Measurements from ENCODE around the gene MOB1A.

DNA sequence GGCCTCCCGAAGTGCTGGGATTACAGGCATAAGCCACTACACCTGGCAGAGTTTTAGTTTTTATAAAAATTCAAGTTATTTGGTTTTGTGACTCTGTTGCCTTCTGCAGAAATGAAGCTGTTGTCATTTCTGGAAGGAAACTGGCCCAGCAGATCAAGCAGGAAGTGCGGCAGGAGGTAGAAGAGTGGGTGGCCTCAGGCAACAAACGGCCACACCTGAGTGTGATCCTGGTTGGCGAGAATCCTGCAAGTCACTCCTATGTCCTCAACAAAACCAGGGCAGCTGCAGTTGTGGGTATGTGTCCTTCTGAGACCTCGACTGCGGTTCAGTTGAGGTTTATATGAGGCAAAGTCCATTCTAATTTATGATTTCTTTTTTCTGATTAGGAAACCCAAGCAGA is 26.9 kb upstream of the MOB1A start:
- TF ChIP-seq EZH2 (IDR thresholded peaks at IDR 0.05; ENCODE audit: borderline replicate concordance, insufficient read depth, low read length, poor library complexity, severe bottlenecking): no peak
- TF ChIP-seq, protein P1, sequence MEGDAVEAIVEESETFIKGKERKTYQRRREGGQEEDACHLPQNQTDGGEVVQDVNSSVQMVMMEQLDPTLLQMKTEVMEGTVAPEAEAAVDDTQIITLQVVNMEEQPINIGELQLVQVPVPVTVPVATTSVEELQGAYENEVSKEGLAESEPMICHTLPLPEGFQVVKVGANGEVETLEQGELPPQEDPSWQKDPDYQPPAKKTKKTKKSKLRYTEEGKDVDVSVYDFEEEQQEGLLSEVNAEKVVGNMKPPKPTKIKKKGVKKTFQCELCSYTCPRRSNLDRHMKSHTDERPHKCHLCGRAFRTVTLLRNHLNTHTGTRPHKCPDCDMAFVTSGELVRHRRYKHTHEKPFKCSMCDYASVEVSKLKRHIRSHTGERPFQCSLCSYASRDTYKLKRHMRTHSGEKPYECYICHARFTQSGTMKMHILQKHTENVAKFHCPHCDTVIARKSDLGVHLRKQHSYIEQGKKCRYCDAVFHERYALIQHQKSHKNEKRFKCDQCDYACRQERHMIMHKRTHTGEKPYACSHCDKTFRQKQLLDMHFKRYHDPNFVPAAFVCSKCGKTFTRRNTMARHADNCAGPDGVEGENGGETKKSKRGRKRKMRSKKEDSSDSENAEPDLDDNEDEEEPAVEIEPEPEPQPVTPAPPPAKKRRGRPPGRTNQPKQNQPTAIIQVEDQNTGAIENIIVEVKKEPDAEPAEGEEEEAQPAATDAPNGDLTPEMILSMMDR (IDR thresholded peaks at IDR 0.05; ENCODE audit: poor library complexity, severe bottlenecking): no peak
- no peak for TF ChIP-seq EP300 (conservative IDR thresholded peaks at IDR 0.05; ENCODE audit: poor library complexity, severe bottlenecking)
- no peak for TF ChIP-seq POLR2AphosphoS5 (IDR thresholded peaks at IDR 0.05)
- TF ChIP-seq TAF1 (IDR thresholded peaks at IDR 0.05; ENCODE audit: low read depth): no peak
- TF ChIP-seq RAD21 (conservative IDR thresholded peaks at IDR 0.05): no peak
- TF ChIP-seq SMC3 (conservative IDR thresholded peaks at IDR 0.05; ENCODE audit: poor library complexity): no peak
- TF ChIP-seq MXI1 (conservative IDR thresholded peaks at IDR 0.05; ENCODE audit: poor library complexity, severe bottlenecking): no peak

All from neural cell (in vitro differentiated cells).